Loucy (cell line): ENCODE measurements around the gene LPCAT2.
"Not testable (repeated sequence)": the region's sequence is repeated elsewhere in the genome, so short reads cannot be mapped to it uniquely, and the experiment has no call there.

Experiments used
- H2AFZ ChIP-seq: fragments of 200-600 bp; sonication (generic); 2 replicates; pipeline ENCODE4 v1.6.0; 2016; ENCODE audit warnings: antibody characterized with exemption, mild to moderate bottlenecking, low read length, moderate library complexity
- H3F3A ChIP-seq: fragments of 200-600 bp; 2 replicates; pipeline ENCODE4 v1.6.0; 2016; ENCODE audit warnings: antibody characterized with exemption, low read depth, mild to moderate bottlenecking
- H3K27me3 ChIP-seq: fragments of 200-600 bp; sonication (generic); 2 replicates; pipeline ENCODE4 v1.6.1; 2014; ENCODE audit warnings: low read length, mild to moderate bottlenecking; ENCODE audit not compliant: insufficient read depth, poor library complexity, severe bottlenecking
- H3K36me3 ChIP-seq: fragments of 200-600 bp; sonication (generic); 2 replicates; pipeline ENCODE4 v1.6.1; 2016; ENCODE audit warnings: low read length; ENCODE audit not compliant: insufficient read depth
- H3K4me1 ChIP-seq: fragments of 200-600 bp; sonication (generic); 2 replicates; pipeline ENCODE4 v1.5.1; 2014; ENCODE audit warnings: low read length, mild to moderate bottlenecking; ENCODE audit not compliant: insufficient read depth, poor library complexity, severe bottlenecking
- H3K4me2 ChIP-seq: fragments of 200-600 bp; sonication (generic); 2 replicates; pipeline ENCODE4 v1.6.0; 2014; ENCODE audit warnings: antibody characterized with exemption, low read length, low read depth, mild to moderate bottlenecking; ENCODE audit not compliant: poor library complexity, severe bottlenecking
- H3K4me3 ChIP-seq: fragments of 200-600 bp; sonication (generic); 2 replicates; pipeline ENCODE4 v1.5.1; 2014; ENCODE audit warnings: low read length, mild to moderate bottlenecking, mixed read lengths; ENCODE audit not compliant: poor library complexity, severe bottlenecking
- H3K79me2 ChIP-seq: fragments of 200-600 bp; sonication (generic); 2 replicates; pipeline ENCODE4 v1.6.1; 2014; ENCODE audit warnings: low read length; ENCODE audit not compliant: insufficient read depth
- H3K9ac ChIP-seq: fragments of 200-600 bp; sonication (generic); 2 replicates; pipeline ENCODE4 v1.6.0; 2014; ENCODE audit warnings: mild to moderate bottlenecking, low read depth, low read length, moderate library complexity; ENCODE audit not compliant: poor library complexity, severe bottlenecking
- H3K9me2 ChIP-seq: fragments of 200-600 bp; sonication (generic); replicated peaks from 2 replicates; pipeline ENCODE4 v1.6.1; 2016; ENCODE audit warnings: low read depth, low read length, mixed read lengths
- H3K9me3 ChIP-seq: fragments of 200-600 bp; sonication (generic); 2 replicates; pipeline ENCODE4 v1.6.1; 2014; ENCODE audit warnings: mild to moderate bottlenecking, antibody characterized with exemption, low read length, low read depth; ENCODE audit not compliant: insufficient read depth
- H4K20me1 ChIP-seq: fragments of 200-600 bp; sonication (generic); 2 replicates; pipeline ENCODE4 v1.6.0; 2014; ENCODE audit warnings: antibody characterized with exemption, low read length, mild to moderate bottlenecking; ENCODE audit not compliant: insufficient read depth, poor library complexity, severe bottlenecking
- EZH2phosphoT487 ChIP-seq: fragments of 200-600 bp; IDR thresholded peaks from 2 replicates; pipeline ENCODE4 v1.6.1; 2018; ENCODE audit warnings: antibody characterized with exemption, mild to moderate bottlenecking, moderate library complexity, borderline replicate concordance
- TF ChIP-seq, protein P1 (sequence below): fragments of 200-600 bp; sonication (generic); conservative IDR thresholded peaks from 2 replicates; pipeline ENCODE4 v1.5.1; 2014; ENCODE audit warnings: mild to moderate bottlenecking, antibody characterized with exemption, low read length

LPCAT2 gene

DNA sequence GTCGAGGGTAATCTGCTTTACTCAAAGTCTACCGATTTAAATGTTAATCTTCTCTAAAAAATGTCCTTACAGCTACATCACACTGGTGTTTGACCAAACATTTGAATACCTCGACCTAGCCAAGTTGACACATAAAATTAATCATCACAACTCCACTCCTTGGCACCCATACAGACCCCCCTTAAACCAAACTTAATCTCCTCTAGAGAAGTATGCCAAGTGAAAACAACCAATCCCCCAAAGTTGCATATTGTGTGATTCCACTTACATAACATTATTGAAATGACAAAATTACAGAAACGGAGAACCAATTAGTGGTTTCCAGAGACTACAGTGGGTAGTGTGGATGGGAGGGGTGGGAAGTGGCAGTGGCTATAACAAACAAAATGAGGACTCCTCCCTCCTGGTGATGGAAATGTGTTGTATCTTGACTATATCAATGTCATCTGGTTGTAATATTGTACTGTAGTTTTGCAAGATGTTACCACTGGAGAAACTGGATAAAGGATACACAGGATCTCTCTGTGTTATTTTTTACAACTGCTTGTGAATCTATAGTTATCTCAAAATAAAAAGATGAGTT lies 97.0 kb downstream of the LPCAT2 start:
- Histone ChIP-seq H2AFZ (no peak overlapping the region), H3K36me3 (no peaks in the 10 kb centered on the region), H3K4me3 (no peak overlapping the region), H4K20me1 (no peaks in the 10 kb centered on the region), H3K4me2 (no peak overlapping the region), H3K9me2 (no peaks in the 10 kb centered on the region), H3K9ac (no peak overlapping the region), H3K79me2 (no peaks in the 10 kb centered on the region), H3K27me3 (no peaks in the 10 kb centered on the region), H3K4me1 (no peaks in the 10 kb centered on the region), H3K9me3 (no peaks in the 10 kb centered on the region), H3F3A (no peaks in the 10 kb centered on the region)
- TF ChIP-seq, protein P1, sequence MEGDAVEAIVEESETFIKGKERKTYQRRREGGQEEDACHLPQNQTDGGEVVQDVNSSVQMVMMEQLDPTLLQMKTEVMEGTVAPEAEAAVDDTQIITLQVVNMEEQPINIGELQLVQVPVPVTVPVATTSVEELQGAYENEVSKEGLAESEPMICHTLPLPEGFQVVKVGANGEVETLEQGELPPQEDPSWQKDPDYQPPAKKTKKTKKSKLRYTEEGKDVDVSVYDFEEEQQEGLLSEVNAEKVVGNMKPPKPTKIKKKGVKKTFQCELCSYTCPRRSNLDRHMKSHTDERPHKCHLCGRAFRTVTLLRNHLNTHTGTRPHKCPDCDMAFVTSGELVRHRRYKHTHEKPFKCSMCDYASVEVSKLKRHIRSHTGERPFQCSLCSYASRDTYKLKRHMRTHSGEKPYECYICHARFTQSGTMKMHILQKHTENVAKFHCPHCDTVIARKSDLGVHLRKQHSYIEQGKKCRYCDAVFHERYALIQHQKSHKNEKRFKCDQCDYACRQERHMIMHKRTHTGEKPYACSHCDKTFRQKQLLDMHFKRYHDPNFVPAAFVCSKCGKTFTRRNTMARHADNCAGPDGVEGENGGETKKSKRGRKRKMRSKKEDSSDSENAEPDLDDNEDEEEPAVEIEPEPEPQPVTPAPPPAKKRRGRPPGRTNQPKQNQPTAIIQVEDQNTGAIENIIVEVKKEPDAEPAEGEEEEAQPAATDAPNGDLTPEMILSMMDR = no peak
- TF ChIP-seq EZH2phosphoT487 = no peak

DNA sequence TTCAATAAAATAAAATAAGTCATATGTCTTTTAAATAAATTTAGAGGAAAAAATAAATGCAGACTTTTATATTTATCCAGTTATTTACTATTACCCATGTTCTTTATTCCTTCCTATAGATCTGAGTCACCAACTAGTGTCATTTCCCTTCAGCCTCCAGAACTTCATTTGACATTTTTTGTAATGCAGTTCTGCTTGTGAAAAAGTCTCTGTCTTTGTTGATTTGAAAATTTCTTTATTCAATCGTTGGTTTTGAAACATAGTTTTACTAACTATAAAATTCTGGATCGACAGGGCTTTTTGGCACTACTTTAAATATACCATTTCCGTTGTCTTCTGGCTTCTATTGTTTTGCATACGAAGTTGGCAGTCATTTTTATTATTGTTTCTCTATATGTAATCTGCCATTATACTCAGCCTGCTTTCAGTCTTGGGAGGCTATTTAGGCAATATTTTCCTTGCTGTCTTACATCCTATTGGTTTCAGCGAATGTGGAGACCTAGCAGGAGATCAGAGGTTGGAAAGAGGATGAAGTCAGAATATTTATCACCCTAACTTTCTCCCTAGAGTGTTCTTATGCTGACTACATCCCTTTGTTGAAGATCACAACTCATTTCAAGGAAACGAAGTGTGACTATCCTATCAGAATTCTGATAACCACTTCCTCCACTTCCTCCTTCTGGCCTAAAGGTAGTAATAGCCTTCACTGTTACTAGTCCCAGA lies 104.9 kb downstream of the LPCAT2 start:
- H3K27me3 ChIP-seq = no peaks in the 10 kb centered on the region
- H3K4me3 ChIP-seq = no peak overlapping the region
- H2AFZ ChIP-seq = no peak overlapping the region
- no peaks in the 10 kb centered on the region for H3K9me2 ChIP-seq
- no peaks in the 10 kb centered on the region for H3K79me2 ChIP-seq
- no peaks in the 10 kb centered on the region for H3F3A ChIP-seq
- no peak overlapping the region for H3K9ac ChIP-seq
- no peaks in the 10 kb centered on the region for H4K20me1 ChIP-seq
- no peaks in the 10 kb centered on the region for H3K9me3 ChIP-seq
- no peaks in the 10 kb centered on the region for H3K36me3 ChIP-seq
- H3K4me2 ChIP-seq = no peak overlapping the region
- TF ChIP-seq, protein P1 = no peak
- no peak for TF ChIP-seq EZH2phosphoT487
- no peaks in the 10 kb centered on the region for H3K4me1 ChIP-seq

DNA sequence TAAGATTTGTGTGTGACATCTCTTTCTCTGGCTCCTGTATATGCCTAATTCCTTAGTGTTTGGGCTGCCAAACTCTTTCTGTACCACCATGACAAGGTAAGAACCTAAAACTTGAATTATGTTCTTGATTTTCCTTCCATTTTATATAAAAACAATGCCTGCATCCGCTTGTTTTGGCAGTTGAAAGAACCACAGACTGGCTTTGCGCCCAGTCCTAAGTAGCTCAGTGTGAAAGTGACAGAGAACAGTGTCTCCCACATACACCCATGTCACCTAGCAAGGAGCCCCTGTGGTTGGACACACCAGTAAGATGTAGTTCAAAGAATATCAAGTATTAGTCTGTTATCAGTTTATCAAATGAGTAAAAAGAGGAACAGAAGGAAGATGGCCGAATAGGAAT lies 106.2 kb downstream of the LPCAT2 start:
- H3K4me3 ChIP-seq = no peak overlapping the region
- no peaks in the 10 kb centered on the region for H3F3A ChIP-seq
- no peaks in the 10 kb centered on the region for H3K36me3 ChIP-seq
- H2AFZ ChIP-seq = no peak overlapping the region
- no peak overlapping the region for H3K4me2 ChIP-seq
- H3K9me2 ChIP-seq = no peaks in the 10 kb centered on the region
- TF ChIP-seq, protein P1 = no peak
- TF ChIP-seq EZH2phosphoT487 = no peak
- no peaks in the 10 kb centered on the region for H3K79me2 ChIP-seq
- no peaks in the 10 kb centered on the region for H4K20me1 ChIP-seq
- H3K27me3 ChIP-seq = no peaks in the 10 kb centered on the region
- H3K4me1 ChIP-seq = no peaks in the 10 kb centered on the region
- no peak overlapping the region for H3K9ac ChIP-seq
- no peaks in the 10 kb centered on the region for H3K9me3 ChIP-seq

DNA sequence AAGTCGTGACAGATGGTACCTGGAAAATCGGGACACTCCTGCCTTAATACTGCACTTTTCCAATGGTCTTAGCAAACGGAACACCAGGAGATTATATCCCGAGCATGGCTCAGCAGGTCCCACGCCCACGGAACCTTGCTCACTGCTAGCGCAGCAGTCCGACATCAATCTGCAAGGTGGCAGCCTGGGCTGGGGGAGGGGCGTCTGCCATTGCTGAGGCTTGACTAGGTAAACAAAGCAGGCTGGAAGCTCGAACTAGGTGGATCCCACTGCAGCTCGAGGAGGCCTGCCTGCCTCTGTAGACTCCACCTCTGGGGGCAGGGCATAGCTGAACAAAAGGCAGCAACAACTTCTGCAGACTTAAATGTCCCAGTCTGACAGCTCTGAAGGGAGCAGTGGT lies 106.8 kb downstream of the LPCAT2 start:
- H3K4me3 ChIP-seq, H3K27me3 ChIP-seq, H4K20me1 ChIP-seq, H3K4me1 ChIP-seq, H3K36me3 ChIP-seq, H3K4me2 ChIP-seq, H3F3A ChIP-seq, H3K79me2 ChIP-seq, H3K9me3 ChIP-seq, H2AFZ ChIP-seq, H3K9me2 ChIP-seq, H3K9ac ChIP-seq: not testable (repeated sequence)
